Breast epithelium (tissue), 3 donors: Measurements from ENCODE around the gene NDST1.

Experiments
- CTCF ChIP-seq, 3 donors: fragments of 450-650 bp; IDR thresholded peaks; one replicate each; pipeline ENCODE4 v1.5.1; 2016 to 2017; ENCODE audit warnings: antibody characterized with exemption in 3 of 3, mild to moderate bottlenecking in 3 of 3, moderate library complexity in 3 of 3
- POLR2A ChIP-seq: fragments of 450-650 bp; IDR thresholded peaks from one replicate; pipeline ENCODE4 v1.6.1; 2016; ENCODE audit warnings: antibody characterized with exemption, mild to moderate bottlenecking, moderate library complexity
- POLR2AphosphoS5 ChIP-seq, 3 donors: sonication (generic); formaldehyde crosslinking; IDR thresholded peaks; one replicate each; pipeline ENCODE4 v1.6.1; 2017; ENCODE audit warnings: antibody characterized with exemption in 3 of 3

GRCh38 chr5:150481972-150482406, 25.9 kb upstream of the NDST1 start:
- TF ChIP-seq CTCF (IDR thresholded peaks at IDR 0.05), result no peak
- no peak for TF ChIP-seq POLR2AphosphoS5 (IDR thresholded peaks at IDR 0.05)
- no peak for TF ChIP-seq POLR2A
